ENCODE data around the gene CHURC1. TPM values are rescaled to one million over a fixed set of nuclear protein-coding genes. Genes with fewer than 3 reads are reported as not detected.
A peak's percentile ranks its signal among the peaks of the same experiment; 100 is the strongest.

CHURC1 gene
- total RNA-seq, 1 donor from 2014 or later: 72.6 TPM

DNA sequence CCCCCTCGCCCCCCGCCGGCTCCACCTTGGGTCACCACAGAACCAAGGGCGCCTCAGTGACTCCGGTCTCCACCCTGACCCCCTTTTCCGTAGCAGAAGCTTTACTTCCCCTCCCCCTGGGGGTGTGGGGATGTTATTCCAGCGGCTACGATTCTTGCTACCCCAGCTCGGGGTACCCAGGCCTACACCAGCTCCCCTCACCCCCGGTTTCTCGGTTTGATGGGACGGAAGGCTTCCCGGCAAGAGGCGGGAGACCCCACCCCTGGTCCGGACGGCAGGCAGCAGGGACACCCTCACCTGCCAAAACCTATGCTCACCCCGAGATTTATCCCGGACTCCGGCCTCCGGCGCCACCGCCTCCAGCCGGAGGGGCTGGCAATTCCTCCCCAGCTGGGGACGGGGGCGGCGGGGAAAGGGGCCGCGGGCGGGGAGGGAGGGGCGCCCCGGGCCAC, 57.3 kb downstream of the CHURC1 start:
- ATAC-seq (peak; percentile 3 to 7), DNase-seq (no peak)
- Histone ChIP-seq H3K4me3 (peak overlapping the region; percentile 69), H3K27ac (peak overlapping the region; percentile 36), H3K27me3 (ENCODE audit: low read depth) (no peaks in the 10 kb centered on the region), H3K4me1 (peaks cover 12% of the 10 kb centered on the region), H3K36me3 (no peaks in the 10 kb centered on the region), H3K9me3 (no peaks in the 10 kb centered on the region)
- TF ChIP-seq, protein P1, sequence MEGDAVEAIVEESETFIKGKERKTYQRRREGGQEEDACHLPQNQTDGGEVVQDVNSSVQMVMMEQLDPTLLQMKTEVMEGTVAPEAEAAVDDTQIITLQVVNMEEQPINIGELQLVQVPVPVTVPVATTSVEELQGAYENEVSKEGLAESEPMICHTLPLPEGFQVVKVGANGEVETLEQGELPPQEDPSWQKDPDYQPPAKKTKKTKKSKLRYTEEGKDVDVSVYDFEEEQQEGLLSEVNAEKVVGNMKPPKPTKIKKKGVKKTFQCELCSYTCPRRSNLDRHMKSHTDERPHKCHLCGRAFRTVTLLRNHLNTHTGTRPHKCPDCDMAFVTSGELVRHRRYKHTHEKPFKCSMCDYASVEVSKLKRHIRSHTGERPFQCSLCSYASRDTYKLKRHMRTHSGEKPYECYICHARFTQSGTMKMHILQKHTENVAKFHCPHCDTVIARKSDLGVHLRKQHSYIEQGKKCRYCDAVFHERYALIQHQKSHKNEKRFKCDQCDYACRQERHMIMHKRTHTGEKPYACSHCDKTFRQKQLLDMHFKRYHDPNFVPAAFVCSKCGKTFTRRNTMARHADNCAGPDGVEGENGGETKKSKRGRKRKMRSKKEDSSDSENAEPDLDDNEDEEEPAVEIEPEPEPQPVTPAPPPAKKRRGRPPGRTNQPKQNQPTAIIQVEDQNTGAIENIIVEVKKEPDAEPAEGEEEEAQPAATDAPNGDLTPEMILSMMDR (IDR thresholded peaks at IDR 0.05): no peak
- intact Hi-C loops (cut with DNase I): no loop called here

DNA sequence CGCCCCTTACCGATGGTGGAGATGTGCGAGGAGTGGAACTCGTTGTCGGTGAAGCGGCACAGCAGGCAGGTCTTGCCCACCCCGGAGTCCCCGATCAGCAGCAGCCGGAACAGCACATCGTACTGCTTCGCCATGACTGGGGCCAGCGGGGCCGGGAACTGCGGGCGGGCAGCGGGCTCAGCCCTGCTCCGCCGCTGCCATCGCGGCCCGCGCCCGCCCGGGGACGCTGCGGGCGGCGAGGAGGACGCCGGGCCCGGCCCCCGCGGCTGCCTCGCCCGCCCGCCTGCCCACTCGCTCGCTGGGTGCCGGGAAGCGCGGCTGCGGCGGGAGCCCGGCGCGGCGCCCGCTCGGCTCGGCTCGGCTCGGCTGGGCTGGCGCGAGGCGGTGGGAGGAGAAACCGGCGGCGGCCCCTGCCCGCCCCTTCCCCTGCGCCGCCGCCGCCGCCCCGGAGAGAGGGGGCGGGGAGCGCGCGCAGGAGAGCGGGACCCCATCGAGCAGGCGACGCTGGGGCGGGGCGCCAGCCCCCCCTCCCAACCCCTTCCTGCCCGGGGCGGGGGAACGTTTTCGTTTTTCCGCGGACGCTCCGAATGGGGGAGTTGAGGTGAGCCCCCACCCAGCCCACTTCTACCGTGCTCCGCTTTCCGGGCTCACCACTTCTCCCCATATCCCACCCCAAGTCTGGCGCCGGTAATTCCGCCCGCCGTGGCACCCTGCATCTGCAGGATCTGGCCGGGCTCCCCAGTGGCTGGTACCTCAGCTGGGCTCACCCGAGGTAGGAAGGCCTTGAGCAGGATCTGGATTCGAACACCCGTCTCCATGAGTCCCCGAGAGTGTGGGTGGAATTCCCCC, 57.9 kb downstream of the CHURC1 start, which contains the start of gene RAB15:
Gene RAB15, minus strand, starts transcription at position 394 of the 849 bp plus-strand sequence. Its CDS starts 260 bp downstream, at position 134.
- intact Hi-C loops (cut with DNase I): no loop called here
- ATAC-seq: peak; percentile 69 to 76
- H3K9me3 ChIP-seq: no peaks in the 10 kb centered on the region
- DNase-seq: no peak
- peak within 1 kb of the TSS; percentile 39 for H3K27ac ChIP-seq
- peak within 1 kb of the TSS; percentile 69 for H3K4me3 ChIP-seq
- H3K27me3 ChIP-seq (ENCODE audit: low read depth): no peaks in the 10 kb centered on the region
- TF ChIP-seq, protein P1 (IDR thresholded peaks at IDR 0.05): no peak
- H3K4me1 ChIP-seq: peaks cover 12% of the 10 kb centered on the region
- H3K36me3 ChIP-seq: no peaks in the 10 kb centered on the region

DNA sequence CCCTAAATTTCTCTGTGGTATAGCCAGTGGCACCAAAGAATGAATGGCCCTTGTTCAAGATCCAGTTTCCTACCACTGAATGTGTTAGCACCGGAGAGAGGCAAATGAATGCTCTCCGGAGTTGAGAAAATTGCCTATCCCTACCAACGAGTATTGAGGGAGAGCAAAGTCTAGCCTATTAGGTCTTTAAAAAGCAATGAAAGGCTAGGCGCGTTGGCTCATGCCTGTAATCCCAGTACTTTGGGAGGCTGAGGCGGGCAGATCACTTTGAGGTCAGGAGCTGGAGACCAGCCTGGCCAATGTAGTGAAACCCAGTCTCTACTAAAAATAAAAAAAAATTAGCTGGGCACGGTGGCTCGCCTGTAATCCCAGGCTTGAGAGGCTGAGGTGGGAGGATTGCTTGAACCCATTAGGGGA, 58.8 kb downstream of the CHURC1 start:
- H3K36me3 ChIP-seq: no peaks in the 10 kb centered on the region
- no peak for DNase-seq
- no peaks in the 10 kb centered on the region for H3K9me3 ChIP-seq
- H3K4me3 ChIP-seq: no peak overlapping the region
- TF ChIP-seq, protein P1 (IDR thresholded peaks at IDR 0.05): no peak
- intact Hi-C loops (cut with DNase I): no loop called here
- H3K4me1 ChIP-seq: peaks cover 12% of the 10 kb centered on the region
- H3K27me3 ChIP-seq (ENCODE audit: low read depth): no peaks in the 10 kb centered on the region
- ATAC-seq: no peak
- H3K27ac ChIP-seq: no peak overlapping the region

DNA sequence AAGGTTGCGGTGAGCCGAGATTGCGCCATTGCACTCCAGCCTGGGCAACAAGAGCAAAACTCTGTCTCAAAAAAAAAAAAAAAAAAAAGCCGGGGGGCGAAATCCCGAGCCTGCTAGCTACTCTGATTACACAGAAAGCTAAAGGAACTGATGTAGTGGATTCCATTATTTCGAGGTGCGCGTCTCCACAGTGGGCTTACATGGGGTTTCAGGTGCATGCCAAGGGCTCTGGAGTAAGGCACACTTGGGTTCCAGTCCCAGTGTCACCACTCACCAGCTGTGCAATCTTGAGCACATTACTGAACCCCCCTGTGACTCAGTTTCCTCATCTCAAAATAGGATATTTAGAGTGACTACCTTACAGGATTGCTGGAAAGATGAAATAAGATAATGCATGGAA, 59.6 kb downstream of the CHURC1 start:
- intact Hi-C loops (cut with DNase I): no loop called here
- no peaks in the 10 kb centered on the region for H3K27me3 ChIP-seq (ENCODE audit: low read depth)

DNA sequence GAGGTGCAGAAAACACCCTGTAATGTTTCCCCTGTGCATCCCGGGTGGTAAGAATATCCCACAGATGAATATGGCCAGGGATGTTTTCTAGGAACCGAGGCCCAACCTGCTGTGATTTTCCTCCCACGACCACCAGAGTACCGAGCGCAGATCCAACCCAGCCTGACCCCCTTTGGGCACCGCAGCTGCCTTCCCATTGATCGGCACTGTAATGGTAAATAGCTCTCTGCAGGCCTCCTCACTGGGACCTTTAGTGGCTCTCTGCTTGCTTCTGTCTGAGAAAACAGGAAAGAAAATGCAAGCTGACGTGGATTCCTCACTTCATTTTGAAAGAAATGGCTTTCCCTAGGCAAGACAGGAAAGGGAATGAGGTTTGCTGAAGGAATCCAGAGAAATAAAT, 60.3 kb downstream of the CHURC1 start:
- peaks cover 12% of the 10 kb centered on the region for H3K4me1 ChIP-seq
- no peak overlapping the region for H3K27ac ChIP-seq
- no peaks in the 10 kb centered on the region for H3K36me3 ChIP-seq
- DNase-seq: no peak
- no peak overlapping the region for H3K4me3 ChIP-seq
- intact Hi-C loops (cut with DNase I): no loop called here
- ATAC-seq: no peak
- TF ChIP-seq, protein P1 (IDR thresholded peaks at IDR 0.05): no peak
- H3K9me3 ChIP-seq: no peaks in the 10 kb centered on the region
- no peaks in the 10 kb centered on the region for H3K27me3 ChIP-seq (ENCODE audit: low read depth)

More for the DNA sequence above, 59.6 kb downstream of the CHURC1 start:
- no peak overlapping the region for H3K4me3 ChIP-seq
- peaks cover 12% of the 10 kb centered on the region for H3K4me1 ChIP-seq
- DNase-seq: no peak
- H3K36me3 ChIP-seq: no peaks in the 10 kb centered on the region
- H3K9me3 ChIP-seq: no peaks in the 10 kb centered on the region
- ATAC-seq: no peak
- TF ChIP-seq, protein P1 (IDR thresholded peaks at IDR 0.05): no peak
- H3K27ac ChIP-seq: no peak overlapping the region
